Stimulated activated CD4-positive, alpha-beta T cell treated with anti-CD3 and anti-CD28 coated beads, TNF-alpha, amount 100 ng/mL, for 48 hours (primary cell): ENCODE measurements around the gene ULBP3.

ENCODE experiments used
- DNase-seq, 3 donors: peaks; one replicate each; pipeline ENCODE4 v3.0.0-alpha.2; 2020; ENCODE audit warnings: low read depth in 3 of 3

The ULBP3 gene

GRCh38 chr6:150068720-150069648 lies at the start of gene ULBP3:
Gene ULBP3 (minus strand): TSS chr6:150069121. CDS start chr6:150069066, 55 bp downstream.
- peak; percentile 36 to 66 (median 52) for DNase-seq

- no peak for DNase-seq
Measured at GRCh38 chr6:150118627-150119026, 49.7 kb upstream of the ULBP3 start.

GRCh38 chr6:150118203-150118602 lies 49.3 kb upstream of the ULBP3 start:
- no peak for DNase-seq

GRCh38 chr6:150116200-150116800 lies 47.4 kb upstream of the ULBP3 start:
- DNase-seq, result no peak

GRCh38 chr6:150115769-150116168 lies 46.8 kb upstream of the ULBP3 start:
- no peak for DNase-seq

GRCh38 chr6:150112233-150112632 lies 43.3 kb upstream of the ULBP3 start:
- no peak for DNase-seq

- DNase-seq, result no peak
Measured at GRCh38 chr6:150102750-150103270, 33.9 kb upstream of the ULBP3 start.

GRCh38 chr6:150100745-150101144 lies 31.8 kb upstream of the ULBP3 start:
- DNase-seq, result no peak

GRCh38 chr6:150099953-150100352 lies 31.0 kb upstream of the ULBP3 start:
- no peak for DNase-seq

GRCh38 chr6:150099546-150099945 lies 30.6 kb upstream of the ULBP3 start:
- DNase-seq, result no peak

- DNase-seq, result no peak
Measured at GRCh38 chr6:150098155-150098554, 29.2 kb upstream of the ULBP3 start.

GRCh38 chr6:150093397-150093796 lies 24.5 kb upstream of the ULBP3 start:
- no peak for DNase-seq

- DNase-seq, result no peak
Measured at GRCh38 chr6:150091476-150091875, 22.6 kb upstream of the ULBP3 start.

GRCh38 chr6:150090328-150090727 lies 21.4 kb upstream of the ULBP3 start:
- DNase-seq, result no peak

- no peak for DNase-seq
Measured at GRCh38 chr6:150088481-150089154, 19.7 kb upstream of the ULBP3 start.

- no peak for DNase-seq
Measured at GRCh38 chr6:150087336-150087735, 18.4 kb upstream of the ULBP3 start.

- no peak for DNase-seq
Measured at GRCh38 chr6:150086026-150086425, 17.1 kb upstream of the ULBP3 start.

- DNase-seq, result no peak
Measured at GRCh38 chr6:150084426-150084825, 15.5 kb upstream of the ULBP3 start.

GRCh38 chr6:150083839-150084238 lies 14.9 kb upstream of the ULBP3 start:
- no peak for DNase-seq

GRCh38 chr6:150081702-150082101 lies 12.8 kb upstream of the ULBP3 start:
- DNase-seq, result no peak

- DNase-seq, result no peak
Measured at GRCh38 chr6:150079604-150080003, 10.7 kb upstream of the ULBP3 start.

GRCh38 chr6:150078788-150079187 lies 9.9 kb upstream of the ULBP3 start:
- DNase-seq, result no peak
